Hepatocyte (in vitro differentiated cells): ENCODE data around the gene DENND1A.

Experiments used
- EZH2 ChIP-seq: fragments of 200-600 bp; sonication (generic); IDR thresholded peaks from 2 replicates; pipeline ENCODE4 v1.6.1; 2016; ENCODE audit warnings: antibody characterized with exemption, mild to moderate bottlenecking, borderline replicate concordance
- EZH2phosphoT487 ChIP-seq: fragments of 200-600 bp; sonication (generic); IDR thresholded peaks from one replicate; pipeline ENCODE4 v1.6.1; 2018; ENCODE audit warnings: antibody characterized with exemption, mild to moderate bottlenecking, low read depth, moderate library complexity; ENCODE audit not compliant: unreplicated experiment, severe bottlenecking
- TF ChIP-seq, protein P1 (sequence below): fragments of 200-600 bp; sonication (generic); IDR thresholded peaks from 2 replicates; pipeline ENCODE4 v1.5.1; 2016; ENCODE audit warnings: antibody characterized with exemption, mild to moderate bottlenecking; ENCODE audit not compliant: poor library complexity

DNA sequence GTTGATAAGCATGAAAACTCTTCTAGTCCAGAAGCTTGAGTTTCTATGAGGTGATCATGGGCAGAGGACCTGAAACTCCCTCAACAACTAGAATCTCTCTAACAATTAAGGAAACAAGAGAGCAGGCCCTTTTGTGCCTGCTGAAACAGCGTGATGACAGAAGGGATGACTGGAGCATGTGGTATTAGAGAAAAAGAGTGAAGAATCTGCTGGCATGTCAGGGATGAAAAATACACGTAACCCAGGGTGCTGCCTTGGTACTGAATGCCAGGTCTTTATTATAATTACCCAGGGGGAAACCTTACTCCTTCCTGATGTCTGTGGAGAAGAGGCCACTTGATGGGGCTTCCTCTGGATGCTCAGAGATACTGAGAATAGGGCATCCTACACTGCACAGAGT is 406.1 kb downstream of the DENND1A start:
- TF ChIP-seq, protein P1, sequence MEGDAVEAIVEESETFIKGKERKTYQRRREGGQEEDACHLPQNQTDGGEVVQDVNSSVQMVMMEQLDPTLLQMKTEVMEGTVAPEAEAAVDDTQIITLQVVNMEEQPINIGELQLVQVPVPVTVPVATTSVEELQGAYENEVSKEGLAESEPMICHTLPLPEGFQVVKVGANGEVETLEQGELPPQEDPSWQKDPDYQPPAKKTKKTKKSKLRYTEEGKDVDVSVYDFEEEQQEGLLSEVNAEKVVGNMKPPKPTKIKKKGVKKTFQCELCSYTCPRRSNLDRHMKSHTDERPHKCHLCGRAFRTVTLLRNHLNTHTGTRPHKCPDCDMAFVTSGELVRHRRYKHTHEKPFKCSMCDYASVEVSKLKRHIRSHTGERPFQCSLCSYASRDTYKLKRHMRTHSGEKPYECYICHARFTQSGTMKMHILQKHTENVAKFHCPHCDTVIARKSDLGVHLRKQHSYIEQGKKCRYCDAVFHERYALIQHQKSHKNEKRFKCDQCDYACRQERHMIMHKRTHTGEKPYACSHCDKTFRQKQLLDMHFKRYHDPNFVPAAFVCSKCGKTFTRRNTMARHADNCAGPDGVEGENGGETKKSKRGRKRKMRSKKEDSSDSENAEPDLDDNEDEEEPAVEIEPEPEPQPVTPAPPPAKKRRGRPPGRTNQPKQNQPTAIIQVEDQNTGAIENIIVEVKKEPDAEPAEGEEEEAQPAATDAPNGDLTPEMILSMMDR = no peak
- TF ChIP-seq EZH2 (no peak), EZH2phosphoT487 (no peak)
